Limb (tissue), 2 donors: ENCODE measurements around the gene STRA6.
A peak's percentile ranks its signal among the peaks of the same experiment; 100 is the strongest.

Experiments
- DNase-seq, 2 donors: peaks; one replicate each; pipeline ENCODE4 v3.0.0-alpha.2; 2016; ENCODE audit errors: extremely low spot score in 2 of 2

STRA6 gene

GRCh38 chr15:74132681-74133651, 69.6 kb downstream of the STRA6 start:
- peak in 1 of 2 donors; percentile 54 for DNase-seq

GRCh38 chr15:74131628-74132413, 70.8 kb downstream of the STRA6 start:
- DNase-seq = no peak

GRCh38 chr15:74130849-74131627, 71.5 kb downstream of the STRA6 start:
- DNase-seq = peak in 1 of 2 donors; percentile 43

- peak; percentile 43 to 74 for DNase-seq
Observed at GRCh38 chr15:74130155-74130848, 72.3 kb downstream of the STRA6 start, which contains the start of gene ISLR2. TSS of gene ISLR2 (plus strand) at chr15:74130586. CDS start at chr15:74132755, 2,169 bp downstream.

- DNase-seq = peak in 1 of 2 donors; percentile 58
Observed at GRCh38 chr15:74129586-74130154, 72.9 kb downstream of the STRA6 start.
